ENCODE data around the gene KCNT1. TPM values are rescaled to one million over a fixed set of nuclear protein-coding genes. Genes with fewer than 3 reads are reported as not detected.

Gene KCNT1
- total and polyA plus RNA-seq, 10 of the 15 experiments (the other 5 are each of a cell fraction or from before 2014, with no cell fraction given) = not detected

GRCh38 chr9:135664266-135664665 is 37.7 kb upstream of the KCNT1 start:
- in situ Hi-C loops (cut with MboI) = no loop called here
- TF ChIP-seq HDAC2 (IDR thresholded peaks at IDR 0.05) (no peak), GABPA (IDR thresholded peaks at IDR 0.05; ENCODE audit: low read depth) (no peak), PAX5 (IDR thresholded peaks at IDR 0.05; ENCODE audit: borderline replicate concordance, low read depth, low read length) (no peak), ASH2L (IDR thresholded peaks at IDR 0.05; ENCODE audit: borderline replicate concordance, low read depth) (no peak), TARDBP (IDR thresholded peaks at IDR 0.05; ENCODE audit: borderline replicate concordance) (no peak), RFX5 (IDR thresholded peaks at IDR 0.05; ENCODE audit: low read depth, low read length) (no peak), TCF7 (IDR thresholded peaks at IDR 0.05; ENCODE audit: borderline replicate concordance) (no peak), REST (IDR thresholded peaks at IDR 0.05; ENCODE audit: low read depth, low read length) (no peak), SMARCA5 (IDR thresholded peaks at IDR 0.05) (no peak), JUNB (IDR thresholded peaks at IDR 0.05) (no peak), TAF1 (IDR thresholded peaks at IDR 0.05; ENCODE audit: borderline replicate concordance, low read depth, low read length) (no peak), ELK1 (IDR thresholded peaks at IDR 0.05; ENCODE audit: low read depth, low read length) (no peak), CBX3 (IDR thresholded peaks at IDR 0.05; ENCODE audit: borderline replicate concordance, low read depth) (no peak), POLR2AphosphoS5 (IDR thresholded peaks at IDR 0.05; ENCODE audit: low read length) (no peak), ZNF24 (IDR thresholded peaks at IDR 0.05) (no peak)
- TF ChIP-seq, protein P1, sequence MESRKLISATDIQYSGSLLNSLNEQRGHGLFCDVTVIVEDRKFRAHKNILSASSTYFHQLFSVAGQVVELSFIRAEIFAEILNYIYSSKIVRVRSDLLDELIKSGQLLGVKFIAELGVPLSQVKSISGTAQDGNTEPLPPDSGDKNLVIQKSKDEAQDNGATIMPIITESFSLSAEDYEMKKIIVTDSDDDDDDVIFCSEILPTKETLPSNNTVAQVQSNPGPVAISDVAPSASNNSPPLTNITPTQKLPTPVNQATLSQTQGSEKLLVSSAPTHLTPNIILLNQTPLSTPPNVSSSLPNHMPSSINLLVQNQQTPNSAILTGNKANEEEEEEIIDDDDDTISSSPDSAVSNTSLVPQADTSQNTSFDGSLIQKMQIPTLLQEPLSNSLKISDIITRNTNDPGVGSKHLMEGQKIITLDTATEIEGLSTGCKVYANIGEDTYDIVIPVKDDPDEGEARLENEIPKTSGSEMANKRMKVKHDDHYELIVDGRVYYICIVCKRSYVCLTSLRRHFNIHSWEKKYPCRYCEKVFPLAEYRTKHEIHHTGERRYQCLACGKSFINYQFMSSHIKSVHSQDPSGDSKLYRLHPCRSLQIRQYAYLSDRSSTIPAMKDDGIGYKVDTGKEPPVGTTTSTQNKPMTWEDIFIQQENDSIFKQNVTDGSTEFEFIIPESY (IDR thresholded peaks at IDR 0.05) = no peak
- TF ChIP-seq, protein P2, sequence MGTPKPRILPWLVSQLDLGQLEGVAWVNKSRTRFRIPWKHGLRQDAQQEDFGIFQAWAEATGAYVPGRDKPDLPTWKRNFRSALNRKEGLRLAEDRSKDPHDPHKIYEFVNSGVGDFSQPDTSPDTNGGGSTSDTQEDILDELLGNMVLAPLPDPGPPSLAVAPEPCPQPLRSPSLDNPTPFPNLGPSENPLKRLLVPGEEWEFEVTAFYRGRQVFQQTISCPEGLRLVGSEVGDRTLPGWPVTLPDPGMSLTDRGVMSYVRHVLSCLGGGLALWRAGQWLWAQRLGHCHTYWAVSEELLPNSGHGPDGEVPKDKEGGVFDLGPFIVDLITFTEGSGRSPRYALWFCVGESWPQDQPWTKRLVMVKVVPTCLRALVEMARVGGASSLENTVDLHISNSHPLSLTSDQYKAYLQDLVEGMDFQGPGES (IDR thresholded peaks at IDR 0.05) = no peak
- no peaks in the 10 kb centered on the region for H3K36me3 ChIP-seq (ENCODE audit: control insufficient read depth in 2 of 2, insufficient read depth in 2 of 2, low read length in 1 of 2)
- no peak overlapping the region for H3K9ac ChIP-seq (ENCODE audit: control insufficient read depth, insufficient read depth, low read length)
- no peaks in the 10 kb centered on the region for H3K4me1 ChIP-seq (ENCODE audit: control insufficient read depth, insufficient read depth, low read length)
- H4K20me1 ChIP-seq (ENCODE audit: control insufficient read depth, insufficient read depth) = no peaks in the 10 kb centered on the region
- no peak for DNase-seq (ENCODE audit: low read depth, low spot score)
- H3K9me3 ChIP-seq (replicated peaks; ENCODE audit: control insufficient read depth, insufficient read depth, low read length) = no peaks in the 10 kb centered on the region
- 37% methylated on average over 10 of the region's 10 CpGs for WGBS (ENCODE audit: insufficient coverage, insufficient replicate concordance, low lambda C conversion rate, missing lambda C conversion rate)
- H3K79me2 ChIP-seq (ENCODE audit: control insufficient read depth, insufficient read depth, low read length) = no peaks in the 10 kb centered on the region
- ChIA-PET POLR2A (no interaction called here), SMC1A (ENCODE audit: uncharacterized antibody, unreplicated experiment) (no interaction called here), RAD21 (ENCODE audit: unreplicated experiment) (no interaction called here), CTCF (no interaction called here)
- no peak overlapping the region for H3K4me3 ChIP-seq
- no peak overlapping the region for H3K27ac ChIP-seq (ENCODE audit: control insufficient read depth, insufficient read depth)
- H3K27me3 ChIP-seq (replicated peaks in 1 of 2; ENCODE audit: control insufficient read depth in 2 of 2, insufficient read depth in 2 of 2, low read length in 1 of 2) = no peaks in the 10 kb centered on the region
- no peak overlapping the region for H2AFZ ChIP-seq (ENCODE audit: control insufficient read depth, low read depth, low read length)
- H3K4me2 ChIP-seq (ENCODE audit: control insufficient read depth, insufficient read depth) = no peak overlapping the region
- no peak for FAIRE-seq
- ATAC-seq = no peak
- intact Hi-C loops (cut with micrococcal nuclease; ENCODE audit: unreplicated experiment) = no loop called here
- BruUV-seq (replicated peaks) = no TSS peak

Measured in GM12878 (cell line).